ACC112 (cell line): ENCODE data around the gene SFT2D3.
"Not testable (repeated sequence)": the region's sequence is repeated elsewhere in the genome, so short reads cannot be mapped to it uniquely, and the experiment has no call there.

Experiments
- H2AFZ ChIP-seq: fragments of 200-600 bp; sonication (generic); one replicate; pipeline ENCODE4 v1.6.0; 2017; ENCODE audit warnings: antibody characterized with exemption, low read length; ENCODE audit not compliant: unreplicated experiment
- H3K27ac ChIP-seq: fragments of 200-600 bp; sonication (generic); 2 replicates; pipeline ENCODE4 v1.5.1; 2014; ENCODE audit warnings: low read depth, mild to moderate bottlenecking, antibody characterized with exemption, low read length, moderate library complexity
- H3K27me3 ChIP-seq: fragments of 200-600 bp; sonication (generic); 2 replicates; pipeline ENCODE4 v1.6.1; 2014; ENCODE audit warnings: mild to moderate bottlenecking, antibody characterized with exemption, low read length, moderate library complexity, mixed read lengths; ENCODE audit not compliant: insufficient read depth
- H3K36me3 ChIP-seq: fragments of 200-600 bp; sonication (generic); 2 replicates; pipeline ENCODE4 v1.6.1; 2016; ENCODE audit warnings: mild to moderate bottlenecking, antibody characterized with exemption, low read length, moderate library complexity, mixed read lengths; ENCODE audit not compliant: insufficient read depth
- H3K4me1 ChIP-seq: fragments of 200-600 bp; sonication (generic); one replicate; pipeline ENCODE4 v1.6.1; 2016; ENCODE audit warnings: low read length, mixed read lengths; ENCODE audit not compliant: insufficient read depth, unreplicated experiment, control insufficient read depth
- H3K4me3 ChIP-seq: fragments of 200-600 bp; sonication (generic); 2 replicates; pipeline ENCODE4 v1.5.1; 2014; ENCODE audit warnings: mild to moderate bottlenecking, low read depth, low read length
- H3K79me2 ChIP-seq: fragments of 200-600 bp; sonication (generic); one replicate; pipeline ENCODE4 v1.6.0; 2016; ENCODE audit warnings: low read length; ENCODE audit not compliant: control insufficient read depth, unreplicated experiment, insufficient read depth

Gene SFT2D3

DNA sequence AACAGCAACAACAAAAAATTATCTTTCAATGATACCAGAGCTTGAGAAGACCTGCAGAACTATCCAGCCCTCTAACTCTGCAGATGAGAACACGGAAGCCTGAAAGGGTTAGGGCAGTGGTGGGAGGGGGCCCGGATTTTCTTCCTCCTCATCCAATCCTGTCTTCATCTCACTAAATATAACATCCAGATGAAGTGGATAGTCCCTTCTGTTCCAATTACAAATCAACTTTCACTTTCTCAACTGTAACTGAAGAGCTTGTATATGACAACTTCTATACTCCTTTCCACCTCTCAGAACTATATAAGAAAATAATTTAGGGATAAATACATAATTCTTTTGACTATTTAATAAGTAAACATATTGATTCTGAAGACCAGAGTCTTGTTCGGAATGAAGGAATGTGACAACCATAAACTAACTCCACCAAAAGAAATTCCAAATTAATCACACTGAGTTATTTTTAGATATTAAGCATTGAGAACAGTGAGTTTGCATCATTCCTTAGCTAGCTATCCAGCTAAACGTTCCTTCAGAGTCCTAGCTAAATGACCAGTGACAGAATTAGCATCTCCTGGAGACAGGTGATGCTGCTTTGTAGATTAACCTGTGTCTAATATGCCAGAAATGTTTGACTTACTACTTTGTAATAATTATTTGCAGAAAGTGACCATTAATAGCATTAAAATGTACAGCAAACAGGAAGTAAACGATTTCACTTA lies 32.7 kb downstream of the SFT2D3 start:
- H2AFZ ChIP-seq: no peak overlapping the region

DNA sequence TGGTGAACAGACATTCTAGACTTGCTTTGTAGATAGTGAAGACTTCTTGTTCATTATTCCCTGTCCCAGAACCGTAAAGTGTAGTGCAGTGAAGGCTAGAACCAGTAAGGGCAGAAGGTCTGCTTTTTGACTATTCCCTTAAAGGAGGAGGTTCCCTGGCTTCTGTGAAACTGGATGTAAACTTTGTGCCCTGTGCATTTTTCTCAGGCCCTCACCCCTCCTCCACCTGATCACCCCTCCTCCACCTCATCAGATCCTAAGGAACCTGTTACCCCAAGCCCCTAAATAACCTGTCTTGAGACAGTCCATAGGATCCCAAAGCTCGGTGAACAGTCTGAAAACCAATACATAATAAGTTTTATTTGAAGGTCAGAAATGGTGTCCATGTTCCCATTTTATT lies 33.7 kb downstream of the SFT2D3 start:
- Histone ChIP-seq H3K27ac (no peak overlapping the region), H3K36me3 (no peaks in the 10 kb centered on the region), H3K27me3 (no peaks in the 10 kb centered on the region), H2AFZ (no peak overlapping the region), H3K79me2 (no peaks in the 10 kb centered on the region), H3K4me1 (peaks cover 7% of the 10 kb centered on the region), H3K4me3 (no peak overlapping the region)

More for the DNA sequence above, 32.7 kb downstream of the SFT2D3 start:
- Histone ChIP-seq H3K36me3 (no peaks in the 10 kb centered on the region), H3K27me3 (no peaks in the 10 kb centered on the region), H3K4me3 (peak overlapping the region; percentile 6; the same call in 1 of the 2 replicates), H3K27ac (no peak overlapping the region), H3K79me2 (no peaks in the 10 kb centered on the region), H3K4me1 (peaks cover 7% of the 10 kb centered on the region)

DNA sequence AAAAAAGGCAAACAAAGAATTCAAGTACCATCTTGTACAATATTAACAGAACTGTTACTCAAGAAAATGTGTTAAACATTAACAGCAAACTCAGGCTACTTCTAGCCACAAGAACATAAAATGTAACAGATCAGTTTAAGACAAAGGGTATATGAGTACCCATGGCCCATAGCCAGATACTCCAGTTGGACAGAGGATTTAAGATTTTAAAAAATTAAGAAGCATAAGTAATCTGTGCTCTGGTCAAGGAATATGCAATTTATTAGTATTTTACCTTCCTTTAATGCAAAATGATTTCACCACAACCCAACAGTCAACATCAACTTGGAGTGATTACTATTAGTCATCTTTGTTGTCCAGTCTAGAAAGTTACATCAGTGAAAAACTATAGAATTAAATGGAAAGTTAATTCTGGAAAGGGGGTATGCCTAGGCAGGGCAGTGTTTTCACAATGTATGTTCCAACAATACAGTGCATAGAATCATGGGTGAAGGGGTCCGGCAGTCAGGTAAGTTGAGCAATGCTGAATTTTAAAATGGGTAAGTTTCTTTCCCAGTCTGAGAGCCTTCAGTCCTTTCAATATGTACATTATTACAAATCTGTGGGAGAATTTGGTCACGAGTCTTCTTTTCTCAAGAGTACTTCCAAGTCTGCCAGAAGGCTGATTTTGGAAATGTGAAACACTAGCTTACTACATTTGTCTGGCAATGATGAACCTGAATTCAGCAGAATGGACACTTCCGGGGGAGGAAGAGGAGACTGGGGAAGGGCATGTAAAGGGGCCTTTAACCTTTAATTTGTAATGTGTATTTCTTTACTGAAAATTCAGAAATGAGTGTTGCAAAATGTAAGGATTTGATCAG lies 34.5 kb downstream of the SFT2D3 start:
- Histone ChIP-seq H3K4me3 (no peak overlapping the region), H3K4me1 (peaks cover 7% of the 10 kb centered on the region), H3K36me3 (no peaks in the 10 kb centered on the region), H2AFZ (no peak overlapping the region), H3K27me3 (no peaks in the 10 kb centered on the region), H3K79me2 (no peaks in the 10 kb centered on the region), H3K27ac (no peak overlapping the region)

GRCh38 chr2:127737892-127738291 lies 36.6 kb downstream of the SFT2D3 start:
- H3K79me2 ChIP-seq: no peaks in the 10 kb centered on the region
- H3K36me3 ChIP-seq: no peaks in the 10 kb centered on the region
- no peak overlapping the region for H2AFZ ChIP-seq
- H3K4me3 ChIP-seq: no peak overlapping the region
- H3K27me3 ChIP-seq: no peaks in the 10 kb centered on the region
- H3K27ac ChIP-seq: no peak overlapping the region
- peaks cover 7% of the 10 kb centered on the region for H3K4me1 ChIP-seq

DNA sequence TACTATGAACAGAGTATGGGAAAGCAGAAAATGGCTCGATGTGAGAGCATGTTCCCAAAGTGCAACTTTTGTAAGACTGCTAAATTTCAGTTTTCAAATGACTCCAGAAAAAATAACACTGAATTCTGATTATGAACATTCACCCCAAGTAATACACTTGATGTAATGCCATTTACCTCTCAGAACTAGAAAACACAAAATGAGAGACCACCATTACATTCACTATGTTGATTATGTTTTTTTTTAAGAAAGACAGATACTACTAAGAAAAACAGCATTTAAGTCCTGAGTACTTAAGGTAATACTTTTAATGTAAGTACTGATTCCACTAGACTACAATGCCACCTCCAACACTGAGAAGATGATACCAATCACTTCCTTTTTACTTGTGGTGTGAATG lies 38.5 kb downstream of the SFT2D3 start:
- H3K27me3 ChIP-seq: no peaks in the 10 kb centered on the region
- H3K36me3 ChIP-seq: peaks cover 8% of the 10 kb centered on the region; the same call in 1 of the 2 replicates
- no peak overlapping the region for H3K27ac ChIP-seq
- H3K79me2 ChIP-seq: no peaks in the 10 kb centered on the region
- H2AFZ ChIP-seq: no peak overlapping the region
- H3K4me1 ChIP-seq: peaks cover under 1% of the 10 kb centered on the region
- no peak overlapping the region for H3K4me3 ChIP-seq

GRCh38 chr2:127740665-127741288 lies 39.5 kb downstream of the SFT2D3 start:
- Histone ChIP-seq H3K4me3 (no peak overlapping the region), H3K27ac (no peak overlapping the region), H3K27me3 (no peaks in the 10 kb centered on the region), H3K4me1 (no peaks in the 10 kb centered on the region), H3K36me3 (peaks cover 12% of the 10 kb centered on the region; the same call in 1 of the 2 replicates), H3K79me2 (no peaks in the 10 kb centered on the region), H2AFZ (no peak overlapping the region)

DNA sequence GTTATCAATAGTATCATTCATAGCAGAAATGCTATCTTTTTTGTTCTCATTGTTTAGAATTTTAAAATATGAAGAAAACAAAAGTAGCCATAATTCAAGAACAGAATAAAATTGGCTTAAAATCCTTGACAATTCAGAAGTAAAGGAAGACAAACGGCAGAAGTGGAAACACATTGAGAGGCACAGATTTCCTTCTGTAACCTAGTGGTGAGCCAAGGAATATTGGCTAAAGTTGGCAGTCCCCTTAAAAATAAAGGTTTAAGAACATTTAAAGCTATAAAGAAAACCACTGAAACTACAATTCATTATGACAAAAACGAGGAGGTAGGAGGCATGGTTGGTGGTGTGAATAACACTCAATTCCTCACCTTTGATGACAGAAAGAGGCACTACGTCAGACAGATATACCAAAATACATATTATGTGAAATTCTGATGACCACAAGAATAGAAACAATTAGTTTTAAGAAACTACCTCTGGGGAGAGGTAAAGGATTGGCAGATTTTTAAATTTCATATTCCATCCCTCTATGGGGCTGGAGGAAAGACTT lies 42.3 kb downstream of the SFT2D3 start:
- no peaks in the 10 kb centered on the region for H3K27me3 ChIP-seq
- H3K79me2 ChIP-seq: no peaks in the 10 kb centered on the region
- H3K4me3 ChIP-seq: no peak overlapping the region
- H3K27ac ChIP-seq: no peak overlapping the region
- peaks cover 12% of the 10 kb centered on the region; the same call in 1 of the 2 replicates for H3K36me3 ChIP-seq
- H3K4me1 ChIP-seq: no peaks in the 10 kb centered on the region
- no peak overlapping the region for H2AFZ ChIP-seq

- Histone ChIP-seq H2AFZ (no peak overlapping the region), H3K36me3 (peaks cover 12% of the 10 kb centered on the region; the same call in 1 of the 2 replicates), H3K27me3 (no peaks in the 10 kb centered on the region), H3K4me1 (peaks cover 6% of the 10 kb centered on the region), H3K79me2 (no peaks in the 10 kb centered on the region), H3K27ac (no peak overlapping the region), H3K4me3 (no peak overlapping the region)
Measured at GRCh38 chr2:127747621-127748020, 46.3 kb downstream of the SFT2D3 start.

DNA sequence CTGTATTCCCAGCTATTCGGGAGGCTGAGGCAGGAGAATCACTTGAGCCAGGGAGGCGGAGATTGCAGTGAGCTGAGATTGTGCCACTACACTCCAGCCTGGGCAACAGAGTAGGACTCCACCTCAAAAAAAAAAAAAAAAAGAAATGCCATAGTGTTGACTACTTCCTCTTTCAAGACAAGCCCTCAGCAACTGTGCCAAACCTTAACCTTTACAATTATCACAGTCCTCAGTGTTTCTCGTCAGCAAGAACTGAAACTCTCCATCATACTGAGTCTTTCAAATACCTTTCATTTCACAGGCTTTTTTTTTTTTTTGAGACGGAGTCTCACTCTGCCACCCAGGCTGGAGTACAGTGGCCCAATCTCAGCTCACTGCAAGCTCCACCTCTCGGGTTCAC lies 48.2 kb downstream of the SFT2D3 start:
- H3K79me2 ChIP-seq, H3K36me3 ChIP-seq, H2AFZ ChIP-seq, H3K4me1 ChIP-seq, H3K4me3 ChIP-seq, H3K27me3 ChIP-seq: not testable (repeated sequence)
- peak overlapping the region; percentile 12; the same call in 1 of the 2 replicates for H3K27ac ChIP-seq

- H3K36me3 ChIP-seq: peaks cover 4% of the 10 kb centered on the region
- H2AFZ ChIP-seq: no peak overlapping the region
- H3K27ac ChIP-seq: no peak overlapping the region
- H3K79me2 ChIP-seq: no peaks in the 10 kb centered on the region
- peaks cover 6% of the 10 kb centered on the region for H3K4me1 ChIP-seq
- no peak overlapping the region for H3K4me3 ChIP-seq
- H3K27me3 ChIP-seq: no peaks in the 10 kb centered on the region
Measured at GRCh38 chr2:127753374-127753773, 52.1 kb downstream of the SFT2D3 start.
